Neuronal stem cell (in vitro differentiated cells): ENCODE results near the gene DMKN. TPM values are rescaled to one million over a fixed set of nuclear protein-coding genes. Genes with fewer than 3 reads are reported as not detected.

Experiments
- DNase-seq: peaks from one replicate; pipeline ENCODE4 v3.0.0-alpha.2; 2013; ENCODE audit warnings: low spot score
- H2AFZ ChIP-seq: one replicate; pipeline ENCODE4 v1.6.1; 2013; ENCODE audit warnings: mild to moderate bottlenecking, low read length, inconsistent platforms
- H2AK5ac ChIP-seq: 2 replicates; pipeline ENCODE4 v1.6.1; 2013; ENCODE audit warnings: low read depth, mild to moderate bottlenecking, inconsistent platforms, low read length, moderate library complexity, mixed read lengths
- H2BK120ac ChIP-seq: 2 replicates; pipeline ENCODE4 v1.6.1; 2013; ENCODE audit warnings: low read depth, mild to moderate bottlenecking, inconsistent platforms, low read length, moderate library complexity, mixed read lengths
- H2BK12ac ChIP-seq: one replicate; pipeline ENCODE4 v1.6.1; 2013; ENCODE audit warnings: low read length, inconsistent platforms
- H2BK15ac ChIP-seq: 2 replicates; pipeline ENCODE4 v1.6.1; 2013; ENCODE audit warnings: mild to moderate bottlenecking, low read length, inconsistent platforms, mixed read lengths
- H2BK5ac ChIP-seq: one replicate; pipeline ENCODE4 v1.6.1; 2013; ENCODE audit warnings: inconsistent platforms, mild to moderate bottlenecking, low read length, moderate library complexity
- H3K14ac ChIP-seq: one replicate; pipeline ENCODE4 v1.6.1; 2013; ENCODE audit warnings: low read length, inconsistent platforms
- H3K18ac ChIP-seq: 2 replicates; pipeline ENCODE4 v1.6.1; 2013; ENCODE audit warnings: low read length, inconsistent platforms
- H3K23ac ChIP-seq: 2 replicates; pipeline ENCODE4 v1.6.1; 2013; ENCODE audit warnings: low read depth, mild to moderate bottlenecking, mixed read lengths, low read length, inconsistent platforms; ENCODE audit not compliant: poor library complexity
- H3K27ac ChIP-seq: replicated peaks from 3 replicates; pipeline ENCODE4 v1.5.1; 2013; ENCODE audit warnings: low read length, inconsistent platforms
- H3K27me3 ChIP-seq, 3 experiments: 2 replicates each; pipeline ENCODE4 v1.6.1; 2013; ENCODE audit warnings: low read length in 3 of 3, mild to moderate bottlenecking in 2 of 3, inconsistent platforms in 1 of 3, low read depth in 1 of 3, mixed read lengths in 1 of 3, moderate library complexity in 1 of 3; ENCODE audit not compliant: control insufficient read depth in 3 of 3, insufficient read depth in 3 of 3
- H3K36me3 ChIP-seq, 2 donors: replicated peaks in 1 of 2; 2 replicates each; pipeline ENCODE4 v1.6.1; 2013; ENCODE audit warnings: low read length in 2 of 2; ENCODE audit not compliant: control insufficient read depth in 2 of 2, insufficient read depth in 2 of 2
- H3K4ac ChIP-seq: 2 replicates; pipeline ENCODE4 v1.6.1; 2013; ENCODE audit warnings: inconsistent platforms, mild to moderate bottlenecking, low read length, moderate library complexity
- H3K4me1 ChIP-seq, 2 donors: 1 replicate in 1 of 2; 2 replicates in 1 of 2; pipeline ENCODE4 v1.6.1; 2013; ENCODE audit warnings: low read length in 2 of 2, low read depth in 1 of 2; ENCODE audit not compliant: control insufficient read depth in 2 of 2, insufficient read depth in 1 of 2
- H3K4me2 ChIP-seq: one replicate; pipeline ENCODE4 v1.6.1; 2013; ENCODE audit warnings: mild to moderate bottlenecking, low read length, inconsistent platforms; ENCODE audit not compliant: insufficient read depth, poor library complexity, severe bottlenecking
- H3K4me3 ChIP-seq, 2 donors: 2 replicates each; pipeline ENCODE4 v1.5.1; 2013; ENCODE audit warnings: low read length in 2 of 2, mild to moderate bottlenecking in 2 of 2, inconsistent platforms in 1 of 2, moderate library complexity in 1 of 2
- H3K79me1 ChIP-seq: one replicate; pipeline ENCODE4 v1.6.1; 2013; ENCODE audit warnings: low read depth, mild to moderate bottlenecking, inconsistent platforms, low read length, moderate library complexity
- H3K9ac ChIP-seq: one replicate; pipeline ENCODE4 v1.6.1; 2013; ENCODE audit warnings: mild to moderate bottlenecking, low read depth, low read length, inconsistent platforms; ENCODE audit not compliant: poor library complexity
- H3K9me3 ChIP-seq, 2 donors: replicated peaks in 1 of 2; 2 replicates each; pipeline versions ENCODE3 to v1.6.1; 2013; ENCODE audit warnings: low read length in 2 of 2, mild to moderate bottlenecking in 2 of 2, inconsistent platforms in 1 of 2, low read depth in 1 of 2, mixed read lengths in 1 of 2, moderate library complexity in 1 of 2; ENCODE audit not compliant: control insufficient read depth in 2 of 2, insufficient read depth in 1 of 2
- H4K8ac ChIP-seq: one replicate; pipeline ENCODE4 v1.6.1; 2013; ENCODE audit warnings: low read depth, mild to moderate bottlenecking, inconsistent platforms, low read length, moderate library complexity
- H4K91ac ChIP-seq: one replicate; pipeline ENCODE4 v1.6.1; 2013; ENCODE audit warnings: low read length, low read depth, mild to moderate bottlenecking, inconsistent platforms; ENCODE audit not compliant: poor library complexity
- WGBS, 2 donors: extraction: QIAGEN DNeasy Blood & Tissue Kit; methylation state at CpG; one replicate each; pipeline ENCODE4 v1.1.7; 2013; ENCODE audit warnings: missing lambda C conversion rate in 2 of 2, mixed read lengths in 1 of 2; ENCODE audit not compliant: insufficient read length in 2 of 2, insufficient replicate concordance in 1 of 2; ENCODE audit errors: extremely low coverage in 2 of 2; 5-methylcytosine and 5-hydroxymethylcytosine counted together
- polyA plus RNA-seq, 2 experiments: library from polyadenylated mRNA; stranded (reverse); fragments of 200-250 nt; gene quantifications; one replicate each; pipeline ENCODE4 v1.2.3, GENCODE V29; 2013

The DMKN gene, protein sequence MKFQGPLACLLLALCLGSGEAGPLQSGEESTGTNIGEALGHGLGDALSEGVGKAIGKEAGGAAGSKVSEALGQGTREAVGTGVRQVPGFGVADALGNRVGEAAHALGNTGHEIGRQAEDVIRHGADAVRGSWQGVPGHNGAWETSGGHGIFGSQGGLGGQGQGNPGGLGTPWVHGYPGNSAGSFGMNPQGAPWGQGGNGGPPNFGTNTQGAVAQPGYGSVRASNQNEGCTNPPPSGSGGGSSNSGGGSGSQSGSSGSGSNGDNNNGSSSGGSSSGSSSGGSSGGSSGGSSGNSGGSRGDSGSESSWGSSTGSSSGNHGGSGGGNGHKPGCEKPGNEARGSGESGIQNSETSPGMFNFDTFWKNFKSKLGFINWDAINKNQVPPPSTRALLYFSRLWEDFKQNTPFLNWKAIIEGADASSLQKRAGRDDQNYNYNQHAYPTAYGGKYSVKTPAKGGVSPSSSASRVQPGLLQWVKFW
- polyA plus RNA-seq (2013, experiment 1 of 2) = 155 TPM
- 142 TPM for polyA plus RNA-seq (2013, experiment 2 of 2)

GRCh38 chr19:35513628-35514281 lies at the start of gene DMKN:
TSS of gene DMKN (minus strand) at chr19:35513649. CDS start at chr19:35513475, 174 bp downstream.
- Histone ChIP-seq H4K8ac (peak within 1 kb of the TSS; percentile 31), H2BK12ac (no peak within 1 kb of the TSS), H3K23ac (peak within 1 kb of the TSS; percentile 87), H3K9ac (peak within 1 kb of the TSS; percentile 70), H4K91ac (no peak within 1 kb of the TSS), H2BK15ac (peak within 1 kb of the TSS; percentile 75), H3K36me3 (no peaks in the 10 kb centered on the region), H3K27ac (no peak within 1 kb of the TSS), H3K4me1 (peaks cover 3 to 12% of the 10 kb centered on the region in 2 donors), H2BK5ac (peak within 1 kb of the TSS; percentile 78), H2BK120ac (no peak within 1 kb of the TSS), H3K9me3 (no peaks in the 10 kb centered on the region), H3K4ac (no peak within 1 kb of the TSS), H3K27me3 (peaks cover 0 to 62% (median 3%) of the 10 kb centered on the region in 3 experiments), H3K4me2 (peak within 1 kb of the TSS; percentile 33), H3K4me3 (no peak within 1 kb of the TSS), H3K18ac (peak within 1 kb of the TSS; percentile 83), H3K79me1 (no peaks in the 10 kb centered on the region), H2AK5ac (peak within 1 kb of the TSS; percentile 95), H2AFZ (peak within 1 kb of the TSS; percentile 47), H3K14ac (peak within 1 kb of the TSS; percentile 82)
- WGBS, 2 donors = no CpG with 5 or more reads among the region's 15 CpGs
- no peak for DNase-seq

DNA sequence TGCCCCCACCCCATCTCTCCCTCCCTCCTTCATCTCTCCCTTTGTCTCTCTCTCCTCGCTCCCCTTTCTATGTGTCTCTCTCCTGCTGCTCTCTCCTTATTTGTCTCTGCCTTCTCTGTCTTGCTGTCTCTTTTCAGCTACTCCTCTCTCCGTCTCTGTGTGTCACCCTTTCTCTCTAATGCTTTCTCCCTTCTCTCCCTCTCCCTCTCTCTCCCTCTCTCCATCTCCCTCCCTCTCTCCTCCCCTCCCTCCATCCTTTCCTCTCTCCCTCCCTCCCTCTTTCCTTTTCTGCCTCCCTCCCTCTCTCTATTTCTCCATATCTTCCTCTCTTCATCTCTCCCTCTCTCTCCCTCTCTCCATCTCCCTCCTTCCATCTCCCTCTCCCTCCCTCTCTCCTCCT lies 49.3 kb upstream of the DMKN start:
- H3K79me1 ChIP-seq = peaks cover 2% of the 10 kb centered on the region
- H3K4me2 ChIP-seq = no peak overlapping the region
- WGBS, 2 donors = no CpG with 5 or more reads among the region's 2 CpGs
- no peak overlapping the region for H2AK5ac ChIP-seq
- H3K4ac ChIP-seq = no peak overlapping the region
- H2AFZ ChIP-seq = peak overlapping the region; percentile 63
- H3K9ac ChIP-seq = no peak overlapping the region
- no peak overlapping the region for H3K18ac ChIP-seq
- H3K27ac ChIP-seq = no peak overlapping the region
- no peak overlapping the region for H4K8ac ChIP-seq
- no peak overlapping the region for H2BK120ac ChIP-seq
- H2BK12ac ChIP-seq = no peak overlapping the region
- H2BK5ac ChIP-seq = no peak overlapping the region
- H4K91ac ChIP-seq = no peak overlapping the region
- peaks cover 2 to 52% (median 23%) of the 10 kb centered on the region in 3 experiments for H3K27me3 ChIP-seq
- no peak overlapping the region for H3K14ac ChIP-seq
- H3K4me1 ChIP-seq = peaks cover 0 to 3% of the 10 kb centered on the region in 2 donors
- H3K9me3 ChIP-seq = peaks cover 0 to 4% of the 10 kb centered on the region in 2 donors
- no peak overlapping the region for H3K4me3 ChIP-seq
- DNase-seq = no peak
- H3K23ac ChIP-seq = no peak overlapping the region
- no peak overlapping the region for H2BK15ac ChIP-seq
- no peaks in the 10 kb centered on the region for H3K36me3 ChIP-seq

- peak overlapping the region; percentile 58 for H2BK15ac ChIP-seq
- H3K27ac ChIP-seq = no peak overlapping the region
- no peak for DNase-seq
These were observed 48.9 kb upstream of the DMKN start for GRCh38 chr19:35562336-35562735.

DNA sequence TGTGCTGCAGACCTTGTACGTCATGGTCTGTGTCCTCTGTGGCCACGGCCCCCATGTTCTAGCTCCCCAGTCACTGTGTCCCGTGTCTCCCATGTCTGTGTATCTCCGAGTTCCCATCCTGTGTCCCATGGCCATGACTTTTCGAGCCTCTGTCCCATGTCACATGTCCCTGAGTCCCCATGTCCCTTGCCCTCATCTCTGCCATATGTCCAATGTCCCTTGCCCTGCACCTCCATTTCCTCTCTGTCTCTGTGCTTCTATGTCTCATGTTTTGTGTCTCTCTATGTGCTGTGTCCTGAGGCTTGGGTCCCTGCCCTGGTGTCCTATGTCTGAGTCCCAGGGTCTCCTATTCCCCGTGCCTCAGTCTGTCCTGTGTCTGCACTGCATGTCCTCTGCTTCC lies 48.0 kb upstream of the DMKN start:
- H3K4me2 ChIP-seq = no peak overlapping the region
- no peak overlapping the region for H2BK15ac ChIP-seq
- no peak overlapping the region for H4K91ac ChIP-seq
- H3K36me3 ChIP-seq = no peaks in the 10 kb centered on the region
- no peak overlapping the region for H3K4ac ChIP-seq
- no peak overlapping the region for H2BK12ac ChIP-seq
- no peak for DNase-seq
- peaks cover 0 to 3% of the 10 kb centered on the region in 2 donors for H3K4me1 ChIP-seq
- peak overlapping the region; percentile 83 for H3K23ac ChIP-seq
- H3K9ac ChIP-seq = peak overlapping the region; percentile 65
- H2AFZ ChIP-seq = no peak overlapping the region
- H2AK5ac ChIP-seq = no peak overlapping the region
- peaks cover 2% of the 10 kb centered on the region for H3K79me1 ChIP-seq
- H2BK120ac ChIP-seq = no peak overlapping the region
- no CpG with 5 or more reads among the region's 6 CpGs for WGBS, 2 donors
- no peak overlapping the region for H3K27ac ChIP-seq
- no peak overlapping the region for H4K8ac ChIP-seq
- peak overlapping the region; percentile 32 for H3K14ac ChIP-seq
- H3K18ac ChIP-seq = no peak overlapping the region
- peak overlapping the region in 1 of 2 donors; percentile 10 for H3K4me3 ChIP-seq
- H3K27me3 ChIP-seq = peaks cover 2 to 63% (median 30%) of the 10 kb centered on the region in 3 experiments
- peaks cover 0 to 4% of the 10 kb centered on the region in 2 donors for H3K9me3 ChIP-seq
- H2BK5ac ChIP-seq = no peak overlapping the region

More at GRCh38 chr19:35562336-35562735, 48.9 kb upstream of the DMKN start:
- Histone ChIP-seq H3K9ac (no peak overlapping the region), H4K8ac (no peak overlapping the region), H3K18ac (no peak overlapping the region), H3K79me1 (peaks cover 2% of the 10 kb centered on the region), H2AK5ac (peak overlapping the region; percentile 74), H3K9me3 (peaks cover 0 to 4% of the 10 kb centered on the region in 2 donors), H4K91ac (no peak overlapping the region), H3K27me3 (peaks cover 2 to 54% (median 23%) of the 10 kb centered on the region in 3 experiments), H2BK12ac (no peak overlapping the region), H2BK5ac (no peak overlapping the region), H2BK120ac (no peak overlapping the region), H3K4me3 (peak overlapping the region in 1 of 2 donors; percentile 58), H3K36me3 (no peaks in the 10 kb centered on the region), H3K23ac (peak overlapping the region; percentile 52), H3K4ac (no peak overlapping the region), H3K4me2 (no peak overlapping the region), H2AFZ (peak overlapping the region; percentile 63), H3K14ac (peak overlapping the region; percentile 47), H3K4me1 (peaks cover 0 to 3% of the 10 kb centered on the region in 2 donors)
- WGBS, 2 donors = no CpG with 5 or more reads among the region's 17 CpGs
